NT2/D1 (cell line): ENCODE results near the gene RBBP5.

Experiments
- DNase-seq: peaks from one replicate; pipeline ENCODE4 v3.0.0-alpha.2; 2011; ENCODE audit warnings: low read depth, low spot score
- H3K27me3 ChIP-seq: 2 replicates; pipeline ENCODE4 v1.6.0; 2011; ENCODE audit warnings: mild to moderate bottlenecking; ENCODE audit not compliant: insufficient read length, insufficient read depth
- H3K36me3 ChIP-seq: 2 replicates; pipeline ENCODE4 v1.6.1; 2011; ENCODE audit warnings: mild to moderate bottlenecking, low read length, mixed read lengths; ENCODE audit not compliant: insufficient read depth, insufficient read length
- H3K4me1 ChIP-seq: 2 replicates; pipeline ENCODE4 v1.5.1; 2011; ENCODE audit not compliant: insufficient read depth, insufficient read length
- H3K4me3 ChIP-seq: 2 replicates; pipeline ENCODE4 v1.5.1; 2011; ENCODE audit warnings: low read depth; ENCODE audit not compliant: insufficient read length
- H3K9ac ChIP-seq: 2 replicates; pipeline ENCODE4 v1.6.0; 2011; ENCODE audit warnings: low read depth; ENCODE audit not compliant: insufficient read length
- H3K9me3 ChIP-seq: 2 replicates; pipeline ENCODE4 v1.5.1; 2011; ENCODE audit warnings: mild to moderate bottlenecking, low read length; ENCODE audit not compliant: insufficient read depth
- SUZ12 ChIP-seq: IDR thresholded peaks from 2 replicates; pipeline ENCODE4 v1.6.1; 2011; ENCODE audit not compliant: insufficient read length, insufficient read depth; ENCODE audit errors: extremely low read depth
- YY1 ChIP-seq: IDR thresholded peaks from 2 replicates; pipeline ENCODE4 v1.6.1; 2011; ENCODE audit not compliant: insufficient read length, insufficient read depth
- ZNF274 ChIP-seq: IDR thresholded peaks from 2 replicates; pipeline ENCODE4 v1.6.1; 2011; ENCODE audit warnings: mild to moderate bottlenecking, low read depth, low read length

The RBBP5 gene

DNA sequence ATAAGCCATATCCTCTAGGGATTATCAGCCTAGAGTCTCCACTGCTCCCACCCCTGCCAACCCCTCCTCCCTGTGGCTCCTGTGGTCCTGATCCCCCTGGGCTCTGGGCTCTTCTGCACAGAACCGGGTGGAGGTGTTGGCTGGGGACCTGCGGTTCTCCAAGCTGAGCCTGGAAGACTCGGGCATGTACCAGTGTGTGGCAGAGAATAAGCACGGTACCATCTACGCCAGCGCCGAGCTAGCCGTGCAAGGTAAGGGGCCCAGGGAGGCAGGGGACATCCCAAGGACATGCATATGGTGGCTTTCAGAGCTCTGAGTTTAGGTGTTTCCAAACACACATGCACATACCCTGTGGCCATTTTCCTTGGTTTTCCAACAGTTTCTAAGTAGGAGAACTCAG lies 59.5 kb downstream of the RBBP5 start:
- Histone ChIP-seq H3K27me3 (peaks cover 18% of the 10 kb centered on the region), H3K9me3 (no peaks in the 10 kb centered on the region), H3K9ac (no peak overlapping the region), H3K4me3 (no peak overlapping the region), H3K4me1 (peaks cover 13% of the 10 kb centered on the region), H3K36me3 (no peaks in the 10 kb centered on the region)
- TF ChIP-seq YY1 (no peak), SUZ12 (no peak), ZNF274 (no peak)
- no peak for DNase-seq

DNA sequence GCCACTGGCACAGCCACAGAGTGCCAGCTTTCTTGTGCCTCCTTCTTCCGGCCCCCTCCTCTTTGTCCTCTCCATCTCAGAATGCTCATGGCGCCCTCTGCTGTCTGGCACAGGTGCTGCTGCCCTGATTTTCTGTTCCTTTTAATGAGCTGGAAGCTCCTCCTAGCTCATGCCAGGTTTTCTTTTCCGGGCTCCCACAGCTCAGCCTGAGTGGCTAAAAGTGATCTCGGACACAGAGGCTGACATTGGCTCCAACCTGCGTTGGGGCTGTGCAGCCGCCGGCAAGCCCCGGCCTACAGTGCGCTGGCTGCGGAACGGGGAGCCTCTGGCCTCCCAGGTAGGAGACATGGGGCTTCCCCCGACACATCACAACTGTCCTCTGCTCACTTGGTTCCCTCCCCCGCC lies 60.1 kb downstream of the RBBP5 start:
- no peaks in the 10 kb centered on the region for H3K9me3 ChIP-seq
- H3K27me3 ChIP-seq, result peaks cover 18% of the 10 kb centered on the region
- DNase-seq, result peak; percentile 83
- H3K9ac ChIP-seq, result no peak overlapping the region
- H3K4me3 ChIP-seq, result no peak overlapping the region
- no peak for TF ChIP-seq ZNF274
- H3K36me3 ChIP-seq, result no peaks in the 10 kb centered on the region
- peaks cover 13% of the 10 kb centered on the region for H3K4me1 ChIP-seq

DNA sequence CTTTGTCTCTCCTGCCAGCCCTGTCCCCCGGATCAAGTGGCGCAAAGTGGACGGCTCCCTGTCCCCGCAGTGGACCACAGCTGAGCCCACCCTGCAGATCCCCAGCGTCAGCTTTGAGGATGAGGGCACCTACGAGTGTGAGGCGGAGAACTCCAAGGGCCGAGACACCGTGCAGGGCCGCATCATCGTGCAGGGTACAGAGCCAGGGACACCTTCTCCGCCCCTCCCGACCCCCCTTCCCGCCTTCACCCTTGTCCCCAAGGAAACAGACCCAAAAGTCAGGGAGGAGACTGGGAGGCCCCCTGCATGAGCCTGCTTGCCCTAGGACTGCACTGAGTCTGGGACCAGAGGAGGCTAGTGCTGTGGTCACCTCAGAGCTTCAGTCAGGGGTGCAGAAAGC lies 60.6 kb downstream of the RBBP5 start:
- no peak overlapping the region for H3K4me3 ChIP-seq
- H3K36me3 ChIP-seq, result no peaks in the 10 kb centered on the region
- H3K4me1 ChIP-seq, result peaks cover 13% of the 10 kb centered on the region
- no peaks in the 10 kb centered on the region for H3K9me3 ChIP-seq
- no peak for DNase-seq
- TF ChIP-seq ZNF274 (no peak), SUZ12 (no peak), YY1 (no peak)
- H3K27me3 ChIP-seq, result peaks cover 18% of the 10 kb centered on the region
- no peak overlapping the region for H3K9ac ChIP-seq

DNA sequence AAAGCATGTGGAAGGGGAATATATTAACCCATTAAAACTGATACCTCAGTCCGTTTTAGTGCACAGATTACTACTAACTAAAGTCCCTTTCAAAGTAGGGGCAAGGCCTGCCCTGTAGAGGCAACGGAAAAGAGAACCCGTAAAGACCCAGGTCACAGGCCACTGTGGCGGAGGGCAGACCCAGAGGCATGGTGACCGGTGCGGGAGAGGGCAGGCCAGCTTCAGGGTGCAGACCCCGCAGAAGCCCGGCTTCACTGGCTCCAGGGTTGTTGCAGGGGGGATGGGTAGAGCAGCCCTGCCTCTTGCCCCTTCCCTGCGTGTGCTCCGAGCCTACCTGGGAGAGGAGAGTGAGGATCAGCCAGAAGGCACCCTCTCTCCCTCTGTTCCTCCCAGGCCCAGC lies 61.0 kb downstream of the RBBP5 start:
- Histone ChIP-seq H3K36me3 (no peaks in the 10 kb centered on the region), H3K9ac (no peak overlapping the region)

DNA sequence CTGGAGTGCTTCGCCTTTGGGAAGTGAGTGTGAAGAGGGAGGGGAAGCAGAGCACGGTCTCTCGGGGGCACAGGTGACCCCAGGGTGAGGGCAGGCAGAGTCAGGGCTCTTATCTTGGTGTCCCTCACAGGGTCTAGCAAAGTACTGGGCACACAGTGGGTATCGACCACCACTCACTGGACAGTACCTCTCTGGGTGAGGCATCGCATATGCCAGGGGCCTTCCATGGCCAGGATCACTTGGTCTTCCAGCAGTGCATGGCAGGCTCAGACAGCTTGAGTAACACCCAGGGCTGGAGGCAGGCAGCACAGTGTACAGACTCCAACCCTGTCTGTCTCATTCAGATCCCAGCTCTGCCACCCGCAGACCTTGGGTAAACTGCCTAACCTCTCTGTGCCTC lies 62.1 kb downstream of the RBBP5 start:
- Histone ChIP-seq H3K27me3 (peaks cover 18% of the 10 kb centered on the region), H3K9me3 (no peaks in the 10 kb centered on the region), H3K4me1 (peaks cover 13% of the 10 kb centered on the region), H3K4me3 (no peak overlapping the region), H3K36me3 (no peaks in the 10 kb centered on the region), H3K9ac (no peak overlapping the region)
- DNase-seq, result no peak
- TF ChIP-seq SUZ12, result no peak
- TF ChIP-seq ZNF274, result no peak
- TF ChIP-seq YY1, result no peak

More for the DNA sequence above, 61.0 kb downstream of the RBBP5 start:
- H3K4me1 ChIP-seq, result peaks cover 13% of the 10 kb centered on the region
- no peaks in the 10 kb centered on the region for H3K9me3 ChIP-seq
- TF ChIP-seq ZNF274 (no peak), YY1 (no peak), SUZ12 (no peak)
- no peak for DNase-seq
- H3K27me3 ChIP-seq, result peaks cover 18% of the 10 kb centered on the region
- no peak overlapping the region for H3K4me3 ChIP-seq

DNA sequence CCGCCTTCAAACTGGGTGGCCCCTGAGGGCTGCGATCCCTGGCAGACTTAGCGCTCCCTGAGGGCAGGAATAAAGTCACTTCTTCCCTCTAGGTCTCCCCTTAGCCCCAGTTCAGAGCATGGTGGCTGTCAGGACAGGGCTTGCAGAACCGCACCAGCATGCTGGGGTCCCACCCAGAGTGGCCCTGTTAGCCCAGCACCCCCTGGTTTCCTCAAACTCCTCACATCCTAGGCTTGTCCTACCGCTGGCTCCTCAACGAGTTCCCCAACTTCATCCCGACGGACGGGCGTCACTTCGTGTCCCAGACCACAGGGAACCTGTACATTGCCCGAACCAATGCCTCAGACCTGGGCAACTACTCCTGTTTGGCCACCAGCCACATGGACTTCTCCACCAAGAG lies 62.9 kb downstream of the RBBP5 start:
- no peaks in the 10 kb centered on the region for H3K36me3 ChIP-seq
- no peak for TF ChIP-seq YY1
- no peak for TF ChIP-seq SUZ12
- no peak for TF ChIP-seq ZNF274
- H3K9me3 ChIP-seq, result no peaks in the 10 kb centered on the region
- H3K27me3 ChIP-seq, result peaks cover 18% of the 10 kb centered on the region
- peaks cover 19% of the 10 kb centered on the region for H3K4me1 ChIP-seq
- H3K9ac ChIP-seq, result no peak overlapping the region
- no peak overlapping the region for H3K4me3 ChIP-seq
- DNase-seq, result no peak

DNA sequence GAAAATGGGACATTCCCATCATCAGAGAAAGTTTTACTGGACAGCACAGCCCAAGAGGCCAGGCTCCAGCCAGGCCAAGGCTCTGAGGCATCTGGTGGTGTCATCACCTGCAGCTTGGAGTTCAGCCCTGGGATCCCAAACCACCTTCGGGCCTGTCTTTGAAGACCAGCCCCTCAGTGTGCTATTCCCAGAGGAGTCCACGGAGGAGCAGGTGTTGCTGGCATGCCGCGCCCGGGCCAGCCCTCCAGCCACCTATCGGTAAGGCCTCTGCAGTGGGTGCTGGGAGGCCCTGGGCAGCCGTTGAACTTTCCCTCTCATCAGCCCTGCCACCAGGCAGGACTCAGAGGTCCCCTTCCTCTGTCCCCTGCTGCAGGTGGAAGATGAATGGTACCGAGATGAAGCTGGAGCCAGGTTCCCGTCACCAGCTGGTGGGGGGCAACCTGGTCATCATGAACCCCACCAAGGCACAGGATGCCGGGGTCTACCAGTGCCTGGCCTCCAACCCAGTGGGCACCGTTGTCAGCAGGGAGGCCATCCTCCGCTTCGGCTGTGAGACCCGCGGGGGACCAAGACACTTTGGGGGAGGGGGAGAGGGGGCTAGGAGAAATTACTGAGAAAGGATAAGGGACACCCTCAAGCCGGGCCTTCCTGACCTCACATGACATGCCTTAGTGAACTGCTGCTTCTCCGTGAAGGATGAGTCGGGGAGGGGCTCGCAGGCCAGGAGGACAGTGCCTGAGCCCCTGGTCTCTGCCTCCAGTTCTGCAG lies 63.8 kb downstream of the RBBP5 start:
- H3K4me1 ChIP-seq, result peaks cover 23% of the 10 kb centered on the region
- no peak overlapping the region for H3K4me3 ChIP-seq
- no peaks in the 10 kb centered on the region for H3K36me3 ChIP-seq
- no peaks in the 10 kb centered on the region for H3K9me3 ChIP-seq
- no peak overlapping the region for H3K9ac ChIP-seq
- DNase-seq, result no peak
- H3K27me3 ChIP-seq, result peaks cover 18% of the 10 kb centered on the region
- no peak for TF ChIP-seq SUZ12
